ENCODE data around the gene DCT. TPM values are rescaled to one million over a fixed set of nuclear protein-coding genes. Genes with fewer than 3 reads are reported as not detected.

Gene DCT
- total RNA-seq, 1 donor from 2014 or later: 0.94 TPM

DNA sequence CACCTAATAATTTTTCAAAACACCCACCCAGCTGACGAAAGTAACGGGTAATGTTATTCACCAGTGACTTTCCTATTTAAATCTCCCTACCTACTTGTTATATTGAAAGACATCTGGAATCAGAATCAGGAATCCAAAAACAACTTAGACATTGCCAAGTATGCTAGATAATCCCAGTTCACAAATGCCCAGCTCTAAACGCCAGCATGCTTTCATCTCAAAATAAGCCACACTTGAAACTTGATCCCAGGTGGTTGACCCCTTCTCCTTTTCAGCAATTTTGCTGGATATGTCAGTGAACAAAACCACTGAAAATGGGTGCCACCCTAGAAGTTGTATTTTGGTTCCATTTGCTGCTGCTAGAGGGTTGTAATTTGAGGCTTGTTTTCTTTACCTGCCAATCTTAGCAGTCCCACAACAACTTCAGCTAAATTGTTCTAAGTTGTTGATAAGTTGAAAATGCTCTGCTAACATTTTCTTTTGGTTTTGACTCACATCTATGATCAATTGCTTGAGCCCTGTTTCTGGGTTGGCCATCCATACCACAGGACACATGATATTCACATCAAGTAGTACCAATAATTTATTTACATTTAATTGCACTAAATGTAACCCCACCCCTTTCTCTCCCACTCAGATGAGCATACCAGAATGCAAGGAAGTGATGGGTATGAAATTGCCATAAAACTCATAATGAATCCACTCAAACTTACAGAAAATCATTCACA is 66.4 kb downstream of the DCT start:
- DNase-seq (ENCODE audit: low spot score): no peak

DNA sequence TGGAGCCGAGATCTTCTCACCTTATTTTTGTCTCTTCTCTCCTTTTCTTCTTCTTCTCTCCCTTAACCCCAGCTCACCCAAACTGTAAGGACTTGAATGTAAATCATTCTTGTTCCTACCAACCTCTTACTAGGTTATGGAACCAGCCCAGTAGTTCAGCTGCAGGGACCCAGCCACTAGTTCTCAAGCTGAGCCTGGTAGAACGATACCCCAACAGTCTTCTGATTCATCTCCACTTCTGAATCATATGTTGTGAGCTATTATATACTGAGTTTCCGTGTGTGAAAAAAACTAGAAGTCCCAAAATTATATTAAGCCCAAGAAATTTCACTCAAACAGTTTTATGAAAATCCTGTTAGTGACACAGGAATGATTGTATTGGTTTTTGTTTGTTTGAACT is 67.7 kb downstream of the DCT start:
- DNase-seq (ENCODE audit: low spot score) (no peak), ATAC-seq (no peak)
- intact Hi-C loops (cut with DNase I): loop anchor here (2.0 kb wide), 1 partner anchor 173 kb away; no protein-coding TSS in a partner anchor

More for the DNA sequence above, 66.4 kb downstream of the DCT start:
- intact Hi-C loops (cut with DNase I): loop anchor here (2.0 kb wide), 1 partner anchor 174 kb away; no protein-coding TSS in a partner anchor
- ATAC-seq: no peak

DNA sequence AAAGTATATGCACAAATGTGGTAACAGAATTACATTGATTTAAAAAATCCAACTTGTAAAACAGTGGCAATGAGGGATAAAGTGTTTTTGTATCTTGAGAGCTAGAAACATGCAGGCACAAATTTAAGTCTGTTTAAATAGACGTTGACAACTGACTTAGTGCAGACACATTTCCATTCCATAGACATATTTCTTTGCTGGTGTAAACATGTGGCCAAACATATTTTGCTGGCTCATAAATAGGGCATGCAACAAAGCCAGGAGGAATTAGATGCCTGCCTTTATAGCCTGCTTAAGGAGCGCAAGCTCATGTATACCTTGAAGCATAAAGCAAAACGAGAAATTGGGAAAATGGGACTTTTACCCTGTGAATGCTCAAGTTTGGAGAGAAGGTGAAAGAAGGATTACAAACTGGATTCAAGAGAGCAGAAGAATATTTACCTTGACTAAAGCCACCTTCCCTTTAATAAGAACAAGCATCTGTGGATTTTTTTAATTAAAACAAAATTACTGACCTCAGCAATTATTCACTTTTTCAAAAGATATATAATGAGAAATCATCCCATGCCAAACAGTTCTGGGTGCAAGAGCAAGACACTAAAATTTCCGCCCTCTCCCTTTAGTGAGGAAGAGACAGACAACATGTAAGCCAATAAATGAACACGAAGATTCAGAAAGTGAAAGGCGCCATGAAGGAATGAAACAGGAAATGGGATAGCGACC is 71.0 kb downstream of the DCT start:
- no peak for ATAC-seq
- DNase-seq (ENCODE audit: low spot score): no peak
- intact Hi-C loops (cut with DNase I): no loop called here

DNA sequence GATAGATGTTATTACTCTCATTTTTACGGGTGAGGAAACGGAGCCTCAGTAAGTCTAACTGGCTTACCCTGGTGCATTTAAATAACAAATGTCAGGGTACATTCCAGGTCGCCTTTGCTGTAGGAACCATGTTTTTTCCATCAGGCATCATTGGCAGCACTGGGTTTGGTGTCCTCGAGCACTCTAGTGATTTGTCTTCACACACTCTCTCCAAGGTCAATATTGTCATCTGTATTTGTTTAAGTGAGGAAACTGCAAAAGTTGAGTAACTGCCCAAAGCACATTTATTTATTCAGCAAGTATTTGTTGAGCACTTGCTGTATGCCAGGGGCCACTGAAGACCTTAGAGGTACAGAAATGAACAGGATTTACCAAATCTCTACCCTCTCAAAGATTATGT is 78.6 kb downstream of the DCT start:
- intact Hi-C loops (cut with DNase I): no loop called here
- DNase-seq (ENCODE audit: low spot score) (no peak), ATAC-seq (no peak)

DNA sequence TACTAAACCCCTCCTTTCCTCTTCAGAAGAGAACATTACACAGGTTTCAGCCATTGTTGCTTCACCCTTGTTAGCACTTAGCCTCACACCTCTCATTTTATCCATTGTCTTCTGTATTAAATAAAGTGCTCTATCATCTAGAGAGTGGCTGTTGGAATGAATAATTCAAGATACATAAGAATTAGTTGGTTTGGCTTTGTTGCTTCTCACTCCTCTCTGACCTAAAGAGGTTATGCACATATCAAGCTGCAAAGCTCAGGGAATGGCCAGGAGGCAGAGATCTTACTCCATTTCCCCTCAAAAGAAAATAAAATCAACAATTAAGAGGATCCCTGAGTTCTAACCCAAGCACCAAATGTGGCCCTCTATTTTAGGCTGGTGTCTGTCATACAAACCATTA is 79.7 kb downstream of the DCT start:
- ATAC-seq: no peak
- intact Hi-C loops (cut with DNase I): no loop called here
- no peak for DNase-seq (ENCODE audit: low spot score)

DNA sequence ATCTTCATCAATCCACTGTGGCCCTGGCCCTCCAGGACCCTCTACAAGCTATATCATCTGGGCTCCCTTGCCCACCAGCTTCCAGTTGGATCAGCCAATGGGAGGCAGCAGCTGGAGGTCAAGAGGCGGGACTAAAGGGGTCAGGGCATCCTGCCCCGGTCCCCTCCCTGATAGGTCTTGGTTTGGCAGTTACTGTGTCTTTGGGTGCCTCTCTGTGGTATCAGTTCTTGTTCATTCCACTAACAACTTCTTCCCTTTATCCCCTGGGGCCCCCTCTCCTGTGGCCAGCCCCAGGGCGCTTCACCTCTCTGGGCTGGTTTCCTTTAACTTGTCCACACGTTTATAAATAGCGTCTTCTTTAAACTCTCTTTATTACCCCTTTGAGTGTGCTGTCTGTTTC is 83.6 kb downstream of the DCT start:
- intact Hi-C loops (cut with DNase I): no loop called here
- ATAC-seq: no peak

DNA sequence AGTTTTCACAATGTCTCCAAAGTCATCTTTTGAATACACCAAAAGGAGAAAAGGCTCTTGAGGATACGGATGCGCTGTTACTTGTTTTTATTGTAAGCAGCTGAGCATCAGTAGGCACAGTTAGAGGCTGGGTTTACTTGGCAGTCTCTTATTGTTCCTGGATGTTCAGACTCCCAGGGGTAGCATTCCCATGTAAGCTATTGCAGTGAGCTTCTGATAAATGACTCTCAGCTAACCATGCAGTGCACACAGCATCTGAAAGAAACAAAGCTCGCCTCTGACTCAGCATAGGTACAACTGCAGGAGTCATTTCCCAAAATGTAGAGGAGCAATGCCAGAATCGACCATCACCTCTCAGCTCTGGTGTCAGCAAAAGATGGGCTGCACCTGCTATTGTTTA is 84.8 kb downstream of the DCT start:
- ATAC-seq: no peak
- intact Hi-C loops (cut with DNase I): no loop called here
- DNase-seq (ENCODE audit: low spot score): no peak

More for the DNA sequence above, 83.6 kb downstream of the DCT start:
- no peak for DNase-seq (ENCODE audit: low spot score)

DNA sequence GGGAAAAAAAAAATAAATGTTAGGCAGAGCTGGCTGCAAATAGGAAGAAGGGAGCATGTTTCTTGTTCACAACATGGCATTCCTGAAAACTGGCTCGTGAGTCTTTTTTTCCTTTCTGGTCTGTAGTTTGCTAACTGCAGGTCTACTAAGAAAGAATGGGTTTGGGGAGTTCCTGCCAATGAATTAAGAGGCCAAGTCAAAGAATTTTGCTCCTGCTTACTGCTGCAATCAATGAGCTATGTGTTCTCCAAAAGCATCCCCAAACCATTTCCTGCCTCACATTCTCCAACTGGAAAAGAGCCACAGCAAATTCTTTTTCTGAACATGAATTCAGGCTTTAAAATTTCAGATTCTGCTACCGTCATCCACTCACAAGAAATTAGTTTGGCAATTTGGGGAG is 88.6 kb downstream of the DCT start:
- ATAC-seq (no peak), DNase-seq (ENCODE audit: low spot score) (no peak)
- intact Hi-C loops (cut with DNase I): no loop called here

DNA sequence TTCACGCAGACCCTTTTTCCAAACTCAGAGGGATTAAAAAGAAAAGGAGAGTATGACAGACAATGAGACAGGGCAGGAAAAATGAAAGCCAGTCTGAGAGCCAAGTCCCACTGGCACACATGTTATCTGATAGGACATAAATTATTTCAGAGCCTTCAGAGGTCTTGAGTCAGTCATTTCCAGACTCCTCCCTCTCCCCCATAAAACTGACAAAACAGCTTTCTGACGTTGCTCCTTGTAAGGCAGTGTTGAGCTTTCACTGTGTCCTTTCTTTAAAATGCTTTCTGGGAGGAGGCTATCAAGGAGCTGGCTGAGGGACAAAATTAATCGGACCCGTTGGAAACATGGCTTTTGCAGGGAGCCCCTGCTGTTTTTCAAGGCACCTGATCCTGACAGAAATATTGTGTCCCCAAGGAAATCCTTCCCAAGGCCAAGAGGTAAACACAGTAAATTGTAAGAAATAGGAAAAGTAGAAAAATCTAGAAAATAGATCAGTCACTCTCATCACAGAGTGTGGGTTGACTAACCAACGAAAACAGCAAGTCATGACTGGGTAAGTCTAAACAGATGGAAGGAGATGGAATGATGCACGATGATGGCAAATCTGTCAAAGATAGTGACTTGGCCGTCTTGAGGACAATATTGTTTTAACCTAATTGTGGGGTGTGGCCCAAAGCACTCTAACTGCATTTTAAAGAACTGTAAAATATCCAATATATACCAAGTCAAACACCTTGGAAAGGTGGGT is 89.7 kb downstream of the DCT start:
- intact Hi-C loops (cut with DNase I): no loop called here
- no peak for ATAC-seq
- no peak for DNase-seq (ENCODE audit: low spot score)

DNA sequence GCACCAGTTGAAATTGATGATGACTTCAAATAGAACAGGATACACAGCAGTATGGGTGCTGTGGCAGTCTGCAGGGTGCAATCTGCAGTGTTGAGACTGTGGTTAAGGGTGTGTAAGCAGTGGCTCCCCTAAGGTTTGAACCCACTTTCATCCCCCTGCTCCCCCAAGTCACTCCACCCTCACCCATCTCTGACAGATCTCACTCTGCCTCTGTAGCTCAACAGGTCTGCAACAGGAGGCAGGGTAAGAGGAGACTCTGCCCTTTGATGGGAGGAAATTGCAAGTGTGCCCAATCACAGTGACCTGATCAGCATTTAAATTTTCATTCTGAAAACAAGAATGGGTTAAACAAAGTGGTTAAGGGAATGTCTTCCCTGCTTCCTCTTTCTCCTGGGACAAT is 92.4 kb downstream of the DCT start:
- ATAC-seq: no peak
- no peak for DNase-seq (ENCODE audit: low spot score)
- intact Hi-C loops (cut with DNase I): no loop called here

Other genes with a start within 250 kb of the DCT start
- gene TGDS, start 116.5 kb upstream of the DCT start, total RNA-seq: 14.0 TPM
- 5.8 TPM for gene GPR180, start 122.2 kb upstream of the DCT start, total RNA-seq
- gene SOX21, start 232.9 kb upstream of the DCT start, total RNA-seq: not detected

Data from sciatic nerve (tissue), 2 donors.